NCI-H146 (cell line): ENCODE results near the gene BIRC5.
"Not testable (repeated sequence)": the region's sequence is repeated elsewhere in the genome, so short reads cannot be mapped to it uniquely, and the experiment has no call there.

Experiments used
- DNase-seq: peaks from one replicate; lab custom pipeline; 2025; lab: John Stamatoyannopoulos, UW

The BIRC5 gene

DNA sequence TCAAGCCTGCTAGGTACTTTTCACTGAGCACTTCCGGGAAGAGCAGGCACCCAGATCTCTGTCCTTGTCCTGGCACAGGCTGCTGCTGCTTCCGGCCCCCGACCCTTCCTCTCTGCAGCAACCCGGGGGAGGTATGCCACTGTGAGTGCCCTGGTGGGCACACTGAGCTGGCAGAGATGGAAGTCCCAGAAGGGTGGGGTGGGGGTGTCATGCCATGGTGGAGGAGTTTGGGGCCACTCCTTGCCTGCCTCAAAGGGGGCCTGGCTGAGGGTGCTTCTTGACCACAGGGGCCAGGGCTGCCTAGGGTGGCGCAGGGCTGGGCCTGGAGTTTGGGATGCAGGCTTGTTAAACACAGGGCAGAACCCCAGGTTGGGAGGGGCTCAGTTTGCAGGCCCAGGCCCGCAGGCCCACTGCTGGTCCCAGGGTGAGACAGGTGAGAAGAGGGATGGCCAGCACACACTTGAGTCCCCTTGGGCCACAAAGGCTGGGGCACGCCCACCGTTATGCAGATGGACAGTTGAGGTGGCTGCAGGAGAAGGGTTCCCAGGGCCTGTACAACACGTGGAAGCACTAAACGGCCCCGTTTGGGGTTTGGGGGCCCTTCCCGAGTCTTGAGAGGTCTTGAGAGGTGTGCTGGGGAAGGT lies 26.1 kb downstream of the BIRC5 start:
- no peak for DNase-seq

DNA sequence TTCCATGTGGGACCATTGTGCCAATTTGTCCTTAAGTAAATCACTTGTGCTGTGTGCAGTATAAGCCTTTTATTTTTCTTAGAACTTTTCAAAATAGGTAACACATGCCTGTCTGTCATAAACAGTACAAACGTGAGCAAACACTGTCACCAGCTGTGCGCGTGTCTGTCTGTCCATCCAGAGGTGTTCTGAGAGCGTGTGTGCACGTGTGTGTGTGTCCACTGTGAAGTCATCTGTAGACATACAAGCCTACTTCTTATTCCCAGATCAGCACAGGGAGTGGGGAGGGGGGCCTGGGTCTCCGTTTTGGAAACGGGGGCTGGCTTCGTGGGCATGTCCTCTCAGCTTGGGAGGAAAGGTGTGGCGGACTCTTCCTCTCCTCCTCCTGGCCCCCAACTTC lies 26.8 kb downstream of the BIRC5 start:
- no peak for DNase-seq

DNA sequence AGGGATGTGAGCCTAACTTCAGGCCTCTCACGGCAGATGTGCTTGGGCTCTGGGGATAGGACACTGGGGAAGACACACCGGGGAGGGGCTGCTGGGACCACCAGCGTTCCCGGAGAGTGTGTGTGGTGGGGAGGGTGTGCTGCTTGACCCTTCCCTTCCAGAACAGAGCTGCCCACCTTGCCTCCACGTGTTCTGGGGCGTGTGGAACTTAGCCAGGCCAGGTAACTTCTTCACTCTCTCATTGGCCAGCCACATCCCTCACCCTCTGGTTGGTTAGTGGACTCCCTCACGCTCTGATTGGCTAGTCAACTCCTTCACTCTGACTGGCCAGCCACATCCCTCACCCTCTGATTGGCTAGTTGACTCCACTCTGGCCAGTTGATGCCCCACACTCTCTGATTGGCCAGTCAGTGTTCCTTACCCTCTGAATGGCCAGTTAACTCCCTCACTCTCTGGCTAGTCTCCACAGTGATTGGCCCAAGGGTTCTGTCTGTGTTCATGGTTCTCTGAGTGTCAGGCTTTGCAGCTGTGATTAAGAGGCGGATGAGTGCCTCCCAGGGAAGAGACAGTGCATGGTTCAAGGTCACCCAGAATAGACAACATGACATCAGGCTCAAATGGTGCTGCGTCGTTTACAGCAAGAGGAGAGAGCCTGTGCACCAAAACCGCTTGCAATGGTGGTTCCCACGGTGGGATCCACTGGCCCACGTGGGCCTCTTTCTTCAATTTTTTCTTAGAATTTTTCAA lies 27.4 kb downstream of the BIRC5 start:
- DNase-seq = peak; percentile 34

DNA sequence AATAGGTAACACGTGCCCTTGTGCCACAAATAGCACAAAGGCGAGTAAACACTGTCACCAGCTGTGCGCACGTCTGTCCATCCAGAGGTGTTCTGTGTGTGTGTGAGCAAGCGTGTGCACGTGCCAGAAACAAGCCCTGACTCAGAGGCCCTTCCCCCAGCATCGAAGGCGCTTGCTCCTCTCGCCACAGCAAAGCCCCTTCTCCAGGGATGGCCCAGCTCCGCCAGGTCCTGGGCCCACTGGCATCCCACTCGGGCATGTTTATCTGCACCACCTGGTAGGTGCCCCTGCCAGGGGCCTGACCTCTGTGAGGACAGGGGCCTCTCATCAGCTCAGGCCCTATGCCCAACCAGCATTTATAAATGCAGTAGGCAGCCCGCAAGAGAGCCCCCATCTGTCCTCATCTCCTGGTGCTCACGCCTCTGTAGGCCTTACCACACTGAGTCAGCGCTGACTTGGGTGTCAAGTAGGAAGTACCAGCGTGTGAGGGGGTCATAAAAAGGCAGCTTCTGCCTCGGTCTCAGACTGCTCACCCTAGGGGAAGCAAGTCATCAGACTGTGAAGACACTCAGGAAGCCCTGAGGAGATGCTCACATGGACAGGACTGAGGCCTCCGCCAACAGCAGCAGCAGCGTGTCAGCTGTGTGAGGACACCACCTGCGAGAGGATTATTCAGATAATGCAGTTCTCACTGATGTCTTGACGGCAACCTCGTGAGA lies 28.1 kb downstream of the BIRC5 start:
- DNase-seq = no peak

DNA sequence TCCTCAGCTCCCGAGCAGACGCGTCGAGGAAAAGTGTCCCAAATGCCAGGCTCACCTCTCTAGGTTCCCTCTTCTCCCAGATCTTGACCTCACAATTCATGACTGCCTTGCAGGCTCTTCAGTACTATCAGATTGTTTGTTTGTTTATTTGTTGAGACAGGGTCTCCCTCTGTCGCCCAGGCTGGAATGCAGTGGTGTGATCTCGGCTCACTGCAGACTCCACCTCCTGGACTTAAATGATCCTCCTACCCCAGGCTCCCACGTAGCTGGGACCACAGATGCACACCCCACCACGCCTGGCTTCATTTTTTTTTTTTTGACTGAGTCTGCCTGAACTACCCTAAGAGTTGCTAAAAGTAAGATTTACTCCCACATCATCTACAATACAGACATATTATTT lies 33.3 kb downstream of the BIRC5 start:
- no peak for DNase-seq

DNA sequence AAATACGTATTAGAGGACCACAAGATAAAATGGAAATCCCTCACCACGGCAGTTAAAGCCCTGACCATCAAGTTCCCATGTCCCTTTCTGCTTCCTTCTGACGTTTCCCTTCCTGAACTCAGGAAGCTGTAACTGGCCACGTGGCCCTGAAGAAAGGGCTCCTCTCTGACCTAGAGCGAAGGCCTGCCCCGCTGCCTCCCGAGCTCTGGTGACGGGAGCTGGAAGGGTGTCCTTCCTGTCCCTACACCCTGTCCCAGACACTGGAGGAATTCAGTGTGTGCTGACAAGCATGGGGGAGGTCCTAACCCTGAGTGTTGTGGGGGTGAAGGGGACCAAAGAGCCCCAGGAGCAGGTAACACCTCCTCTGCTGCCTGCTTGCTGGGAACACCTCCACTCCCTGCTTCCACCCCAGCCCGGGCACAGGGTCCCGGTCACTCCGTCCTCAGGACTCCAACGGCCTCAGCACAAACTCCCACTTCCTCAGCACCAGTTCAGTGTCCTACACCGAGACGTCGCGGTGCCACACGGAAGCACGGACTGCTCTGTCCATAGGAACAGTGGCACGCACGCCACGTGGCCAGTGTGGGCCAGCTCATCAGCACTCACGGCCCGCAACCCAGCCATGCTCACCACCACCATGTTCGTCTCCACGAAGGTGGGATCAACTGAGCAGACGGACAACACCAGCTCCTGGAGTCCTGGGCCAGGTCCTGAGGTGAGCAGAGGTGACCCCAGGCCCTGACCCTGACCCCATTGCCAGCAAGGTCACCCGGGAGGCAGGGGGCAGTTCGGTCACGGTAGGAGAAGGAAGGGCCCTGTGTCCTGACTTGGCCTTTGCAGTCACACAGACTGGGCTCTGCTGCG lies 34.2 kb downstream of the BIRC5 start:
- DNase-seq = no peak

DNA sequence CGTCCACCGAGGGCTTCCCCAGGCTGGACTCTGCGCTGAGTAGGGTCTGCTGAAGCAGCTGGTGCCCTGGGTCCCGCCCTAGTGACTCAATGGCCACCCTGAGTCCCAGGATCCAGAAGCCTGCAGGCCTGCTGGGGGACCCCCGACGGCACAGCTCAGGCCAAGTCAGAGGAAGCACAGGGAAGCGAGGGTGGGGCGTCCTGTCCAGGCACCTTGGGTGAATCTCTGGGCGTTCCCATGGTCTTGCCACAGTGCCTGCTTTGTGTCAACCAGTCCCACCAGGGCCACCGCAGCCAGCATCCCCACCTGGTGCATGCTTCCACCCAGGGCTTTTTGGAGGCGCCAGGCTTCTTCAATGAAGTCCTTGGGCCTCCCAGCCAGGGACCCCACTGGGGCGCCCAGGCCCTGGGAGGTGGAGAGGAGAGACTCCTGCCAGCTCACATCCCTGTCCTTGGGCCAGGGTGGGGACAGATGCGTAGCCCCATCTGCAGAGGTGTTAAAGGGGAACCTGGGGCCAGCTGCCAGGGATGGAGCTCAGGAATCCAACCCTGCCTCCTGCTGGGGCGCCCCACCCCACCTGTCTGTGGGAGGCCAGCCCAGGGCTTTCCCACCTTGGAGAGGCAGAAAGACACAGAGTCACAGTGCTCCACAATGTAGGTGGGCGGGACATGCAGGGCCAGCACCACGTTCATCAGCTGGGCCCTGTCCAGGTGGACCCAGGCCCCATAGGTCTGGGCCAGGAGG lies 35.2 kb downstream of the BIRC5 start:
- DNase-seq = no peak

DNA sequence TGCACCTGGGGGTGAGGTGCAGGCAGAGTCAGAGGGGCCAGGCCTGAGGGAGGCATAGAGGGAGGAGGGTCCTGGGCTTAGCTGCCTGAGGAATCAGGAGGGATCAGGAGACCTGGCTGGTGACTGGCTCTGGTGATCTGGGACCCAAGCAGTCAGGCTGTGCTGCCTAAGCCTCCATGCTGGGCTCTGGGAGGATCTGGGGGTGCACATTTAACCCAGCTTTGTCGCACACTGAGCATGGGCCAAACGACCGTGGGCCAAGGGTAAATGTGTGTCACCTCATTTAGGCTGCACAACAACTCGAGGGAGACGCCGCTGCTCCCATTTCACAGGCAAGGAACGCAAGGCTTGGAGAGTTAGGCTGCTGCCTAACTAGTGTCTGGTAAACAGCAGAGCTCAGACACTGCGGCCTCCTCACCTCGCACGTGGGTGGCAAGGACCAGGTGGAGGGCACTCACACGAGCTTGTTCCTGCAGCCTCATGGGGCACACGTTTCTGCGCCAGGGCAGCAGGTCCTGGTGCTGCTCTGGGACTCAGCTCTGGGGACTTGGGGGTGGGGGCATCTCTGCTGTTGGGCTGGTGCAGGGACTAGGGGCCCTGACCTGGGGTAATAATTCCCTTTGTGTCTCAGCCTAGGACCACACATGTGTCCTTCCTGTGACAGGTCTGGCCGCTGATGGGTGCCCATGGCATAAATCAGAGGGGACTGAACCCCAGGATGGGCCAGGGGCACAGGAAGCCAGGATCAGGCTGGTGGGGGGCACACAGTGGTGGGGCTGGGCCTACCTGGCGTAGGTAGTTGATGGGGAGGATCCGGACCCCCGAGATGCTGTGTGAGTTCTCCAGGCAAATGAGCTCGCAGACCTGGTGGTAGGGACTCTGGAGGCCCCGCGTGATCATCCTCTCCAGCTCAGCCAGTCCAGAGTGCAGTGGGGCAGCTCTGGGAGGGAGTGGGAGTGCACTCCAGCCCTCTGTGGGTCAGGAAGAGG lies 36.1 kb downstream of the BIRC5 start:
- DNase-seq = no peak

DNA sequence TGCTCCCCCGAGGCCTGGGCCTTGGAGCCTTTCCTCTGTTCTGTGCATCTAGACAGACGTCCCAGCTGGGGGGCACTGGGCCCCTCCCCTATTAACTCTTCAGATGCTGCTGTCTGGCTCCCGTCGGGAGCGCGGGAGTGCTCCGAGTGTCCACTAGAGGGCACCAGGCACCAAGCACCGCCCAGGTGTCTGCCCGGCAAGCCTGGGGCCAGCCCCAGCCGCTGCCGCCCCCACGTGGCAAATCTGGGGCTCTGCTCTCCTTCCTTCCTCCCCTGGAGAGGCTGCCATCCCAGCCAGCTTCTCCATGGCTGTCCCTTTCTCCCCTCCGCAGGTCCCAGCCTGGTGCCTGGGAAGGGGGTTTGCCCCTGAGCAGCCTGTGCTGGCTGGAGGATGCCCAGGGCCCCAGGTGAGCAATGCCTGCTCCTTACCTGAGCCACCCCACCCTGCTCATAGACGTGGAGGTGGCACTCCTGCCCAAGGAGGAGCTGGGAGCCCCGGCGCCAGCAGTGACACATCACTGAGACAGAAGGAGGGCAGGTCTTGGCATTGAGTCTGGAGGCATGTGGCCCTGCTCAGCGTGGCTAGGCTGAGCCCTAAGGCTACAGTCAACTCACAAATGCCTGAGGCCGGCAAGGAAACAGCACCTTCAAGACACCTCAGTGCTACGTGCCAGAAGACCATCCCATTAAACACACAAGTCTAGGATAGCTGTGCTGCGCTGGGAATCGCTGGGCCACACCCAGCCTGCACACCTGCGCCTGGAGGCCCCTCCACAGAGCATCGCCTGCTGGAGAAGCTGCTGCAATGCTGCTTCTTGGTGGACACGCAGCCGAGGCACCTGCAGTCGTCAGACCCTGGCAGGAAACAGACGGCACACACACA lies 37.1 kb downstream of the BIRC5 start:
- peak; percentile 83 for DNase-seq

DNA sequence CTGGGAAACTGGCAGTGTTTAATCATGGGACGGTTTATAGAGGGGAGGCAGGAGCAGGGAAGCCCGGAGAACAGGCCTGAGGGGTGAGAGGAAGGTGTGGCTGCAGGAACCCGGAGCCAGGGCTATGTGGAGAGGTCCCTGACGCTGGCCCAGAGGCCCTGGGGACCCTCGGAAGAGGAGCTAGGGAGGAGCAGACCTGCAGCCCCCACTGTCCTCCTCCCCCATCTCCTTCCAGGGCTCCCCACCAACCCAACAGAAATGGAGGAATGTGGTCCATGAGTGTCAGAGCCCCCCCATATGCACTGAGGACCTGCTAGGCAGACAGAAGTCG lies 37.7 kb downstream of the BIRC5 start:
- no peak for DNase-seq

DNA sequence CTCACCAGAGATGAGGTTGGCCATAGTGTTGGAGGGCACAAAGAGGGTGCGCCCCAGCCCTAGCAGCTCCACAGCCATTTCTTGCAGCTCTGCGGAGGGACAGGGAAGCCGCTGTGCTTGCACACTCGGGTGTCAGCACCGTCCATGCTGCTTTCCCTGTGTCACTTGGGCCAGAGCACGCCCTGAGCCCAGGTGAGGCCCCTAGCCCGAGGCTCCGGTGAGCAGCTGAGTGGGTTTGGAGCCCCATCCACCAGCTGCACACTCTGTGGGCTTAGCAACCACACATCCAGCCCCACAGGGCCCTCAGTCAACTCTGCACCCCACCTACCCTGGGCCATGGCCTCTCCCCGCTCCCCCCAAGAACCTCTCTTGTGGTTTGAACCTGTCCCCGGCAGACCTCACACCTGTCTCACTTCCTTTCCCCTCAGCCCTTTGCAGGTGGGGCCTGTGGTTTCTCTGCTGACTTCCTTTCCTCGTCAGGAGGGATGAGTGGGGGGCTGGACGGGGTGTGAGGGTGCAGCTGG lies 38.1 kb downstream of the BIRC5 start:
- DNase-seq = no peak

DNA sequence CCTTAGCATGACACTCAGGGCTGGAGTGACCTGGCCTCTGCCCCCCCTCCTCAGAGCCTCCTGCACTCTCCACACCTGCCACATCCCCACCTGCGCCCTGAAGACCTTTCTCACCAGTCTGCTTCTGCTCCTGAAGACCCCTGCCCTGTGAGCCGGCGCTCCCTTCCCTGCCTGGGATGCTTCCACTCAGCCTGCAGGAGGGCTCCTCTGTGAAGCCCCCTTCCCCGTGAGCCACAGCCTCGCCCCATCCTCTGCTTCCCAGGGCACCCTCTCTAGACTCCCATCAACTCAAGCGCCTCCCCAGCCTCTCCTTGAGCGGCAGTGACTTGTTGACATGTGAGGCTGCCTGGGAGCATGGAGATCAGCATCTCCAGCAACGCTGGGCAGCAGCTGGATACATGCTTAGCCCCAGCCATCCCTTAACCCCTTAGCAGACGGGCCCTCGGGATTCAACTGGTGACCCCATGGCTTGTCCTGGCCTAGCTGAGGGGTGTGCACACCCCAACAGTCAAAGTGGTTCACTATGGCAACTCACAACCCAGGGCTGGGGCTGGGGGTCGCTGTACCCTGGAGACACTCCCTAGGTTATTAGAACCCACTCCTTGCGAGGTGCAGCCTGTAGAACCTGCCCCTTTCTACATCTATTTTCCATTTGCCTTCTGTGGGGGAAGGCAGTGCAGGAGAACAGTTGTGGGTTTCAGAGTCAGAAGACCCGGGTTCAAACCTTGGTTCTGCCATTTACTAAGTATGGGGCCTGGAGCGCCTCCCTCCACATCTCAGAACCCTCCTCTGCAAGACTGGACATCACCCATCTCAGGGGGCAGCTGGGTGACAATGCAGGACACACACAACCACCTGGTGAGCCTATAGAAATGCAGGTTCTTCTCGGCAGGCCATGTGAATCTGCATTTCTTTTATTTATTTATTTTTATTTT lies 38.9 kb downstream of the BIRC5 start:
- no peak for DNase-seq

DNA sequence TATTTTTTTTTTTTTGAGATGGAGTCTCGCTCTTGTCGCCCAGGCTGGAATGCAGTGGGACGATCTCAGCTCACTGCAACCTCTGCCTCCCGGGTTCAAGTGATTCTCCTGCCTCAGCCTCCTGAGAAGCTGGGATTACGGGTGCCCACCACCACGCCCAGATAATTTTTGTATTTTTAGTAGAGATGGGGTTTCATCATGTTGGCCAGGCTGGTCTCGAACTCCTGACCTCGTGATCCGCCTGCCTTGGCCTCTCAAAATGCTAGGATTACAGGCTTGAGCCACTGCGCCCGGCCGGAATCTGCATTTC lies 39.5 kb downstream of the BIRC5 start:
- DNase-seq = not testable (repeated sequence)

DNA sequence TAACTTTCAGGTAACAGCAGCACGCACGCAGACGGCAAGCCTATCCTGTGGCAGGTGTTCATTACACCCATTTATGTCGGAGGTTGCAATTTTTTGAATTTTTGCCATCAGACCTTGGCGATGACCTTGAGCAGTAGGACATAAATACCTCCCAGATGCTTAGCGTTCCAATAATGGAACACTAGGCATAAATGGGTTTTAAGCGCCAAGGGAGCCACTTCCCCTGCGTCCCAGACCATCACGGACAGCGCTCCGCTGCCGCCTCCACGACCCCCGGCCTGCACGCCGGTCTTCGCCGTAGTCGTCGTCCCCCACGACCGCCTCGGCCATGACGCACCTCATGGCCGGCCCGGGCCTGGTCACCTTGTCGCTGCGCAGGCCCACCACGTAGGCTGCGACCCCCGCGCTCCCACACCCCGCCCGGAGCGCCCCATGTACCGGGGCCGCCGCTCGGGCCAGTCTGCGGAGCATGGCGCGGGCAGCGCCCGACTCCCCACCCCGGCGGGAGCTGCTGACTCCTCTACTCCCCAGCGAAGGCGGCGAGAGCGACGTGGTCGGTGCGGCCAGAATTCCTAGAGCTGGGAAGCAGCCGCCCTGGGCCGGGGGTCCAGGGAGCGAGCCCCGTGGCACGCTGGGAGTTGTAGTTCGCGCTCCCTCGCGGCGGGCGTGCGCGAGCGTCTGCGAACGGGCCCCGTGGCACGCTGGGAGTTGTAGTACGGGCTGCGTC lies 40.1 kb downstream of the BIRC5 start:
- peak; percentile 88 for DNase-seq

DNA sequence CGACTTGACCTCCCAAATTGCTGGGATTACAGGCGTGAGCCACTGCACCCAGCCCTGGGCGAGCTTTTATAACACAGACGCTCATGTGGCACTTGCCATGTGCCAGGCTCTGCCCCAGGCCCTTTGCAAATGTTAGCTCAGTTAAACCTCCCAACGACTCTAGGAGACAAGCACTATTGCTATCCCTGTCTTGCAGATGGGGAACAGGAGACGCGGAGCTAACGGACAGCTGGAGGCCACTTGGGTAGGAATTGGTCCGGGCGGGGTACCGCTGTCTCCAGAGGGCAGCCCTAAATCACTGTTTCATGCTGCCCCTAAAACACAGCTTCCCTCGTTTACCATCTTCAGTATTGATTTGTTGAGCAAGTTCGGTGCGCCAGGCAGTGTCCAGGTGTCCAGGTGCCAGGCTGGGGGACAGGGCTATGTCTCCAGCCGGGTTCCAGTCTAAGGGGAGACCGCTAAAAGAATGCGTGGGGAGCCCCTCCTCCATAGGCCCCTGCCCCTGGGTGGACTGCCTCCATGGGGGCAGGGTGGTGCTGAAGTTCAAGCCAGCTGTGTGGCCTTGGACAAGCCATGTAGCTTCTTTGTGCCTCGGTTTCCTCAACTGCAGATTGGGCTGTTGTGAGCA lies 41.1 kb downstream of the BIRC5 start:
- no peak for DNase-seq

DNA sequence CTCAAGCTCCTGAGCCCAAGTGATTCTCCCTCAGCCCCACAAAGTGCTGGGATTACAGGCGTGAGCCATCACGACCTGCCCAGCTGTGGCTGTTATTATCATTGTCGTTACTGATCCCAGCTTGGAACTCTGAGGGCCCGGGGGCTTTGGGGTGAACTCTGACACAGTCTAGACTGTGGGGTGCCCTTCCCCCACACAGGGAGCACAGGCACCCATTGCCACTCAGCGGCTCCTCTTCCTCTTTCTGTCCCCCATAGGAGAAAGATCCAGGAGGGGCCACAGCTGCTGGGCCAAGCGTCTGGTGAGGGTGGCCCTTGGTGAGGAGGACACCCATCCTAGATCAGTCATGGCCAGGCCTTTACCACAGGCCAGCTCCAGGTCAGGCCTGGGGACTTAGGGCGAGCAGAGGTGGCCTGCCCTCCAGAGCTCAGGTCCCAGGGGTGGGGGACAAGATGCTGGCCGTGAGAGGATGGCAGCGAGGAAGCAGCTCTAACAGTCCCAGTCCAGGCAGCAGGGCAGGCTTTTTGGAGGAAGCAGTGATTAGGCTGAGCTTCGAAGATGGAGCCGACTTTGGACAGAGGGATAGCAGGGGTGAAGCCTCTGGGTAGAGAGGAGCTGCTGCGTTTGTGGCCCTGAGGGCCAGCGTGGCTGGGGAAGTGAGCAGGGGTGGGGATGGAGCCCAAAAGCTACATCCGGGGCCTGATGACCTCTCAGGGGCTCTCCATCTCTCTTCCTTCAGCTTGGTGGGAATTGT lies 42.1 kb downstream of the BIRC5 start:
- no peak for DNase-seq
